ENCODE measurements around the gene CLEC6A. TPM values are rescaled to one million over a fixed set of nuclear protein-coding genes. Genes with fewer than 3 reads are reported as not detected.
"Not testable (repeated sequence)": the region's sequence is repeated elsewhere in the genome, so short reads cannot be mapped to it uniquely, and the experiment has no call there.

CLEC6A gene
- not detected for total RNA-seq

DNA sequence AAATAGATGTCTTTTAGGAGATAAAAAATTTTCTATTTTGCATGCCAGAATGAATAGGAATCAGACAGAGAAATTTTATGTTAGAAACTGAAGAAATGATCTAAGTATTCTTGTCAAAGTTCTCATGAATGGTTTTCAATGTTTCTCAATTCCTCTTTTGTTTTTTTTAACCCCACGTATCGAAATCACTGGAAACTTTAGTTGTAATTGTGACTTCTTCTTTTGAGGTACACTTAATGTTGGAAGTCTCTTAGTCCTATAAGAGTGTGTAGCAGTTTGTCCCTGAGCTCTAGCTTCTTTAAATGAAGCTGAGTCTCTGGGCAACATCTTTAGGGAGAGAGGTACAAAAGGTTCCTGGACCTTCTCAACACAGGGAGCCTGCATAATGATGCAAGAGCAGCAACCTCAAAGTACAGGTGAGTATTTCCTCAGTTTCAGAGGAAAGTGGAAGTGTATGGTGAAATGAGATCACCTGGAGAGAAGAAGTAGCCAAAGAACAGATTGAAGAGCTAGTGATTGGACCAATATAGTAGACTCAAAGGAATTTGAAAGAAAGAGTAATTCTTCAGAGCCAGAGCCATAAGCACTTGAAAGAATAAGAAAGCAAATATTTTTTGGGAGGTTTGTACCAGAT, at the start of gene CLEC6A:
CLEC6A (plus strand) TSS at position 236 of the 634 bp plus-strand sequence; CDS start at position 386, 150 bp downstream.
- no peaks in the 10 kb centered on the region for H3K27me3 ChIP-seq
- H3K4me1 ChIP-seq: no peaks in the 10 kb centered on the region
- H3K27ac ChIP-seq: no peak within 1 kb of the TSS
- H3K4me3 ChIP-seq: no peak within 1 kb of the TSS
- H3K9me3 ChIP-seq: no peaks in the 10 kb centered on the region
- intact Hi-C loops (cut with DNase I; ENCODE audit: low total_unique reads): no loop called here
- no peaks in the 10 kb centered on the region for H3K36me3 ChIP-seq
- TF ChIP-seq, protein P1, sequence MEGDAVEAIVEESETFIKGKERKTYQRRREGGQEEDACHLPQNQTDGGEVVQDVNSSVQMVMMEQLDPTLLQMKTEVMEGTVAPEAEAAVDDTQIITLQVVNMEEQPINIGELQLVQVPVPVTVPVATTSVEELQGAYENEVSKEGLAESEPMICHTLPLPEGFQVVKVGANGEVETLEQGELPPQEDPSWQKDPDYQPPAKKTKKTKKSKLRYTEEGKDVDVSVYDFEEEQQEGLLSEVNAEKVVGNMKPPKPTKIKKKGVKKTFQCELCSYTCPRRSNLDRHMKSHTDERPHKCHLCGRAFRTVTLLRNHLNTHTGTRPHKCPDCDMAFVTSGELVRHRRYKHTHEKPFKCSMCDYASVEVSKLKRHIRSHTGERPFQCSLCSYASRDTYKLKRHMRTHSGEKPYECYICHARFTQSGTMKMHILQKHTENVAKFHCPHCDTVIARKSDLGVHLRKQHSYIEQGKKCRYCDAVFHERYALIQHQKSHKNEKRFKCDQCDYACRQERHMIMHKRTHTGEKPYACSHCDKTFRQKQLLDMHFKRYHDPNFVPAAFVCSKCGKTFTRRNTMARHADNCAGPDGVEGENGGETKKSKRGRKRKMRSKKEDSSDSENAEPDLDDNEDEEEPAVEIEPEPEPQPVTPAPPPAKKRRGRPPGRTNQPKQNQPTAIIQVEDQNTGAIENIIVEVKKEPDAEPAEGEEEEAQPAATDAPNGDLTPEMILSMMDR (IDR thresholded peaks at IDR 0.05): no peak
- TF ChIP-seq POLR2A (IDR thresholded peaks at IDR 0.05) (no peak), POLR2AphosphoS5 (IDR thresholded peaks at IDR 0.05) (no peak)
- DNase-seq (ENCODE audit: low spot score in 2 of 2): no peak

DNA sequence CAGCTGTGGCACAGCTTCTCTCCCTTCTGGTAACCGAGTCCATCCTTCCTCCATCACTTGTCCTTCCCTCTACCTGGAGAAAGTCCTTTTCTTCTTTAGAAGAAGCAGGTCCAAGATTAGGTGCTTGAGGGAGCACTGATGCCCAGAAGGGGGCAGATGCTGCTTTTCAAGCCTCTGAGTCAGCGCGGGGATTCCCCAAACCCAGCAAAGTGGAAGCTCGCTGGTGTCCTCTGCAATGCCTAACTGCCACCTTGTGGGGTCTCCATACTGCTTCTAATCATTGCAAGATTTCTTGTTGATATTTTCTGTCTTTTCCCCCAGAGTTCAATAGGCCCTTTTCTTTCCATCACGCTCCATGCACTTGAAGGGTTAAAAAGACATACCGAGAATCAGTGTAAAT, 36.2 kb upstream of the CLEC6A start:
- H3K4me3 ChIP-seq; H3K27me3 ChIP-seq; DNase-seq (ENCODE audit: low spot score in 2 of 2); H3K27ac ChIP-seq; H3K9me3 ChIP-seq; intact Hi-C loops (cut with DNase I; ENCODE audit: low total_unique reads); H3K4me1 ChIP-seq; H3K36me3 ChIP-seq: not testable (repeated sequence)

DNA sequence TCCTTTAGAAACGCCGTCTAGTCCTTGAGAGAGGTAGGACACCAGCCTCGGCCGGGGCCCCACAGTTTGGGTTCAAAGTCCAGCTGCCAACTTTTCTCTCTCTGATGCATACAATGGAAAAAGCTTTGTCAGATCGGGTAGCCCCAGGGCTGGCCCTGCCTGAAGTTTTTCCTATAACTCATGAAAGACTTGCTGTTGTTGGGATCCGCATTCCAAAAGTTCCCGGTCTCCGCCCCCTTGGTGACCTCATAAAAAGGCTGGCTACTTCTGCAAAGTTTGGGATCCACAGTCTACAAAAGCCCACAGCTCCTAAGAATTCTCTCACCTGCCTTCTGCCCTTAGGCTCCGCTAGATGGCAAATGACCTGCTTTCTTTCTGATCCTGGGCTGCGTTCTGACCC, 35.3 kb upstream of the CLEC6A start:
- no peaks in the 10 kb centered on the region for H3K4me1 ChIP-seq
- no peak for TF ChIP-seq POLR2AphosphoS5 (IDR thresholded peaks at IDR 0.05)
- TF ChIP-seq, protein P1 (IDR thresholded peaks at IDR 0.05): no peak
- no peak for TF ChIP-seq POLR2A (IDR thresholded peaks at IDR 0.05)
- intact Hi-C loops (cut with DNase I; ENCODE audit: low total_unique reads): no loop called here

DNA sequence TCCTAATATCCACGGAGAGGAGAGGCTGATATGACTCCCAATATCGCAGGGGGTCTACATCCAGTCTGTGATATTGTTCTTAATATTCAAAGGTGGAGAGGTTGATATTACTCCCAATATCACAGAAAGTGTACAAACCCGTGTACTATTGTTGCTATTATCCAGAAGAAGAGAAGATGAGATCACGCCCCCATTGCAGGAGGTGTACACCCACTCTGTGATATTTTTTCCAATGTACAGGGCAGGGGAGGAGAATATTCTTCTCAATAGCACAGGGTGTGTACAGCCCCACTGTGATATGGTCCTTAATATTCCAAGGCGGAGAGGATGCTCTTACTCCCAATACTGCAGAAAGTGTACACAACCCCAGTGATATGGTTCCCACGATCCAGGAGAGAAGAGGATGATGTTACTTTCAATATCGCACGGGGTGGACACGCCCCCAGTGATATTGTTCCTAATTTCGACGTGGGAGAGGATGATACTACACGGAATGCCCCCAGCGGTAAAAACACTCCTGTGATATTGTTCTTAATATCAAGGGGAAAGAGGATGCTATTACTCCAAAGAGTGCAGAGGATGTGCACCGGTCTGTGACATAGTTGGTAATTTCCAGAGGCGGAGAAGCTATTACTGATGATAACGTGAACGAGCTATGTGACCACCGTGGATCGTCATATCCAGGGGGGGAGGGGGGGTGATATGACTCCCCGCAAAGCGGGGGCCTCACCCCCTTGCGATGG, 11.1 kb upstream of the CLEC6A start:
- H3K27ac ChIP-seq; H3K4me3 ChIP-seq; intact Hi-C loops (cut with DNase I; ENCODE audit: low total_unique reads); H3K27me3 ChIP-seq; DNase-seq (ENCODE audit: low spot score in 2 of 2); H3K36me3 ChIP-seq; H3K9me3 ChIP-seq; H3K4me1 ChIP-seq: not testable (repeated sequence)

More for the DNA sequence above, 35.3 kb upstream of the CLEC6A start:
- Histone ChIP-seq H3K9me3 (no peaks in the 10 kb centered on the region), H3K36me3 (no peaks in the 10 kb centered on the region), H3K4me3 (no peak overlapping the region), H3K27me3 (no peaks in the 10 kb centered on the region), H3K27ac (no peak overlapping the region)
- DNase-seq (ENCODE audit: low spot score in 2 of 2): no peak

DNA sequence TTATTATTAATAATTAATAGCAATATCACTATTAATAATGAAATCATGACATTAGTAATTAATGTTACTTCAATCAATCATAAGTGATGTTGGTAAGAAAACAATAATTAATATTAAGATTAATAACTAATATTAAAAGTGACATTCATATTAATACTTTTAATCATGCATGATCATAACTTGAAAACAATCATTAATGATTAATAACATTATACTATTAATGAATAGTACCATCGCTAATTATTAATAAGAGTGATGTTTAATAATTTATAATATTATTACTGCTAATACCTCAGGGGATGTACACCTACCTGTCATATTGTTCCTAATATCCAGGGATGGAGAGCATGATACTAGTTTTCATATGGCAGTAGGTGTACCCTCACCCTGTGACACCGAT, 10.0 kb upstream of the CLEC6A start:
- DNase-seq (ENCODE audit: low spot score in 2 of 2): no peak
- no peaks in the 10 kb centered on the region for H3K4me1 ChIP-seq
- no peak overlapping the region for H3K27ac ChIP-seq
- TF ChIP-seq POLR2AphosphoS5 (IDR thresholded peaks at IDR 0.05): no peak
- no peak for TF ChIP-seq POLR2A (IDR thresholded peaks at IDR 0.05)
- TF ChIP-seq, protein P1 (IDR thresholded peaks at IDR 0.05): no peak
- intact Hi-C loops (cut with DNase I; ENCODE audit: low total_unique reads): no loop called here
- H3K36me3 ChIP-seq: no peaks in the 10 kb centered on the region
- H3K9me3 ChIP-seq: no peaks in the 10 kb centered on the region
- H3K27me3 ChIP-seq: no peaks in the 10 kb centered on the region
- H3K4me3 ChIP-seq: no peak overlapping the region
